ENCODE data around the gene OTUD7B.
"Not testable (repeated sequence)": the region's sequence is repeated elsewhere in the genome, so short reads cannot be mapped to it uniquely, and the experiment has no call there.

The OTUD7B gene

DNA sequence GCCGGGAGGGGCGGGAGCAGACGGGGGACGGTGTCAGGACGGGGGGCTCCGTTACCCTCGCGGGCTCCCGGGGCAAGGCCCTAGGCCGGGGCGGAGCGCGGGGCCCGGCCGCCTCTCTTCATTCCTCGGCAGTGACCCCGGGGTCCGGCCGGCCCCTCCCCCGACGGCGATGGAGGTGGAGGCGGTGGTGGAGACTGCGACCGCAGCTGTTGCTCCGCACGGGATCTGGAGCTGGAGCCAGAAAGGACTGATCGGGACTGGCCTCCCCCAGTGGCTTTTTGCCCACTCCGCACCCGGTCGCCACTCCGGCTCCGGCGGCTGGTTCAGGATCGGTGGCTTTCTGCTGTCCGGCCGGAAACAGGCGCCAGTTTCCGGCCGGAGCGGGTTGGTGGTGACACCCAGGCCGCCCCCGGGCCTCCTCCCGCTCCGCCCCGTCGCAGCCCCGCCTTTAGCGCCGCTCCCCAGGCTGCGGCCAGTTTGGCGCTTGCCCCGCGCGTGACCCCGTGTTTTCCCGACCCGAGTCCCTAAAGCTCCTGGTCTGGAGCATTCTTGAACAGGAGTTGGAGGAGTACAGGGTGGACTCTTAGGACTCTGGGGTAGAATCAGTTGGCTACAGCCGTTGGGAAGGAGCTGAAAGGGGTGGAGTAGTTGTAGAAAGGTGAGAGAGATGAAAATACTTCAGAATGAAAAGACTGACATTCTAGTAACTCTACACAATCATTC, at the start of gene OTUD7B:
TSS of gene OTUD7B (minus strand) at position 334 of the 723 bp plus-strand sequence. CDS start 33,216 bp downstream, outside the sequence.
- DNase-seq, result peak; percentile 52

DNA sequence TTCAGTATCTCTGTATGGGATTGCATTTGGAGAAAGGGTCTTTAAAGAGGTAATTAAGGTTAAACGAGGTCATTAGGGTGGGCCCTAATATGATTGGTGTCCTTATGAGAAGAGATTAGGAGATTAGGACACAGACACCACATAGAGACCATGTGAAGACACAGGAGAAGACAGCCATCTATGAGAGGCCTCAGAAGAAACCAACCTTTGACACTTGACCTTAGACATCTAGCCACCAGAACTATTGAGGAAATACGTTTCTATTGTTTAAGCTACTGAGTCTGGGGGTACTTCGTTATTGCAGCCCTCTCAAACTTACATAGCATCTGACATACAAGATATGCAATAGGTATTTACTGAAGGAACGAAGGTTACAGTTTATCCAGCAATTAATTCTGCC, 49.7 kb upstream of the OTUD7B start:
- DNase-seq, result no peak

DNA sequence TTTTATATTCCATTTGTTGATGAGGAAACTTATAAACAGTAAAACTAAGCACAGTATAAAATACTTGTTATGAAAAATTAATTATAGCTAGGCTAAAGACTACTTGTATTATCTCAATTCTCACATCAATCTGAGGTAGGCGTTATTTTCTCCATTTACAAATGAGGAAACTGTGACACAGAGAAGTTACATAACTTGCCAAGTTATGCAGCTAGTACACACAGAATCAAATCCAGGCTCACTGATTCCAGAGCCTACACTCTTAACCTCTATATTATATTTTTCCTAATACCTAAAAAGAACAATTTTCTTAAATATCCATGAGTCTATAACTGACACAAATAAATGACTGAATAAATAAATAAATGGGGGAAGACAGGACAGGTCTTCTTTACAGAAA, 45.9 kb upstream of the OTUD7B start:
- no peak for DNase-seq

DNA sequence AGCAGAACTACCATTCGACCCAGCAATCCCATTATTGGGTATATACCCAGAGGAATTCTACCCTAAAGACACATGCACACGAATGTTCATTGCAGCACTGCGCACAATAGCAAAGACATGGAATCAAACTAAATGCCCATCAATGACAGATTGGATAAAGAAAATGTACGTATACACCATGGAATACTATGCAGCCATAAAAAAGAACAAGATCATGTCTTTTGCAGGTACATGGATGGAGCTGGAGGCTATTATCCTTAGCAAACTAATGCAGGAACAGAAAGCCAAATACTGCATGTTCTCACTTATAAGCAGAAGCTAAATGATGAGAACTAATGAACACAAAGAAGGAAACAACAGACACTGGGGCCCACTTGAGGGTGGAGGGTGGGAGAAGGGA, 45.0 kb upstream of the OTUD7B start:
- not testable (repeated sequence) for DNase-seq

DNA sequence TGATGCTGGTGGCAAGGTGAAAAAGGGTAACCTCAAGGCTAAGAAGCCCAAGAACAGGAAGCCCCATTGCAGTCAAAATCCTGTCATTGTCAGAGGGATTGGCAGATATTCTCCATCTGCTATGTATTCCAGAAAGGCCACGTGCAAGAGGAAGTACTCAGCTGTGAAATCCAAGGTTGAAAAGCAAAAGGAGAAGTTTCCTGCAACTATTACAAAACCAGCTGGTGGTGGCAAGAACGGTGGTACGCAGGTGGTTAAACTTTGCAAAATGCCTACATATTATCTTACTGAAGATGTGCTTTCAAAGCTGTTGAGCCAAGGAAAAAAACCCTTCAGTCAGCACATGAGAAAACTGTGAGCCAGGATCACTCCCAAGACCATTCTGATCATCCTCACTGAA, 43.4 kb upstream of the OTUD7B start:
- DNase-seq, result no peak

DNA sequence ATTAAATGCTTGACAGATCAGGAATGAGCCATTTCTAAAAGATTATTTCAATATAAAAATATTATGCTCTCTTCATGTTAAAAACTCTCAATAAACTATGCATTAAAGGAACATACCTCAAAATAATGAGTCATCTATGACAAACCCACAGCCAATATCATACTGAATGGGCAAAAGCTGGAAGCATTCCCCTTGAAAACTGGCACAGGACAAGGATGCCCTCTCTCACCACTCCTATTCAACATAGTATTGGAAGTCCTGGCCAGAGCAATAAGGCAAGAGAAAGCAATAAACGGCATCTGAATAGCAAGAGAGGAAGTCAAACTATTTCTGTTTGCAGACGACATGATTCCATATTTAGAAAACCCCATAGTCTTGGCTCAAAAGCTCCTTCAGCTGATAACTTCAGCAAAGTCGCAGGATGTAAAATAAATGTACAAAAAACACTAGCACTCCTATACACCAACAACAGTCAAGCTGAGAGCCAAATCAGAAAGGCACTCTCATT, 41.4 kb upstream of the OTUD7B start:
- not testable (repeated sequence) for DNase-seq

DNA sequence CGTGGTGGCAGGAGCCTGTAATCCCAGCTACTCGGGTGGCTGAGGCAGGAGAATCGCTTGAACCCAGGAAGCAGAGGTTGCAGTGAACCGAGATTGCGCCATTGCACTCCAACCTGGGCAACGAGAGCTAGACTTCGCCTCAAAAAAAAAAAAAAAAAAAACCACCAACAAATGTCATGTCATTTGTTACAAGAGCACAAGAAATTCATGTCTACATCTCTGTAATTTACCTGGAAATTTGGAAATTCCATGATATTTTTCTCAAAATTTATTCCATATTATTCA, 40.5 kb upstream of the OTUD7B start:
- DNase-seq, result no peak

DNA sequence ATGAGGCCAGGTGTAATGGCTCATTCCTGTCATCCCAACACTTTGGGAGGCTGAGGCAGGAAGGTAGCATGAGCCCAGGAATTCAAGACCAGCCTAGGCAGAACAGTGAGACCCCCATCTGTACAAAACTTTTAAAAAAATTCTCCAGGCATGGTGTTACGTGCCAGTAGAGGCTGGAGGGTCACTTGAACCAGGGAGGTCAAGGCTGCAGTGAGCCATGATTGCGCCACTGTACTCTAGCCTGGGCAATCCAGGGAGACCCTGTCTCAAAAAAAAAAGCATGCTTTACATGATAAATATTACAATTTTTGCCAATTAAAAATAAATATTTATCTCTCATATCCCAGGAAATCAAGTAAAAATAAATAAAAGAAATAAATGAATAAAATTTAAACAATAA, 39.4 kb upstream of the OTUD7B start:
- no peak for DNase-seq

DNA sequence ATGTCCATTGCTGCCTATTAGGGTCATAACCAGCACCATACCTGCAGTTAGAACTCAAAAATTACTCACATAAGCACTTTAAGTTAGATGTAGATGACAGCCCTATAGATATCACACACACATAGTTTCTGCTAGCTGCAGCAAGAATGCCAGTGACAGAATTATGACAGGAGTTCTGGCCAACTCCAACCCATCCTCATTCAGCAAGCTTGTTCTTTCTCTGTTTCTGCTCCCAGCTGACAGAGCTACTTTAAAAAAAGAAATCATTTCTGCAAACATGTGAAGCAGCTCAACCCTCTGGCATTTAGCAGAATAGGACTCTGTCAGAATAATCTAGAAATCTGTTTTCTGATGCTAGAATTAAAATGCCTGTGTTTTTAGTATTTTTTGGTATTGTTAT, 23.8 kb upstream of the OTUD7B start:
- no peak for DNase-seq

DNA sequence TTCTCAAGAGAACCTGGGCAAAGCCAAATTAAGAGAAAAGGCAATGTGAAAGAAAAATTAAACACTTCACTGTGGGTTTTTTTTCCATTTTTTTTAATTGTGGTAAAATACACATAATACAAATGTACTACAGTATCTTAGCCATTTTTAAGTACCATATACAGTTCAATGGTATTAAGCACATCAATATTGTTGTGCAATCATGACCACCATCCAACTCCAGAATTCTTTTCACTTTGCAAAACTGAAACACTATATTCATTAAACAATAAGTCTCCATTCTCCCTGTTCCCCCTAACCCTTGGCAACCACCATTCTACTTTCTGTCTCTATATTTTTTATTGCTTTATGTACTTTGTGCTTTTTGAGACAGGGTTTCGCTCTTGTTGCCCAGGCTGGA, 17.8 kb upstream of the OTUD7B start:
- no peak for DNase-seq

DNA sequence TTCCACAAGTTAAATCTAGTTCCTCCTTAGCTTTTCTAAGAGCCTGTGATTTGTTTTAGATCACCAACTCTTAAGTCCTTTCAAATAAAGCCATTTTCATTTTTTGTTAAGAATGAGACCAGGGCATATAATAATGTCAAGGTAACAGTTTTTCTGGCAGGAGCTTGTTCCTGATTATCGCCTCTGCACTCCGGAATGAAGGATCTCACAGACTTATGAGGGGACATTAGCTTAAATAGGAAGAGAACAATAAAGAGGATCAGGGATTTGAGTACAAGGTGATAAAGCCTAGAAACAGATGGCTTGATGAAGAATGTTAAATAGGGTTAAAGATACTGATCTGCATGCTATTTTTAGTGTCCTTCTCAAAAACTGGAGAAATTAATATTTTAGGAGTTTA, 13.6 kb upstream of the OTUD7B start:
- DNase-seq, result no peak

DNA sequence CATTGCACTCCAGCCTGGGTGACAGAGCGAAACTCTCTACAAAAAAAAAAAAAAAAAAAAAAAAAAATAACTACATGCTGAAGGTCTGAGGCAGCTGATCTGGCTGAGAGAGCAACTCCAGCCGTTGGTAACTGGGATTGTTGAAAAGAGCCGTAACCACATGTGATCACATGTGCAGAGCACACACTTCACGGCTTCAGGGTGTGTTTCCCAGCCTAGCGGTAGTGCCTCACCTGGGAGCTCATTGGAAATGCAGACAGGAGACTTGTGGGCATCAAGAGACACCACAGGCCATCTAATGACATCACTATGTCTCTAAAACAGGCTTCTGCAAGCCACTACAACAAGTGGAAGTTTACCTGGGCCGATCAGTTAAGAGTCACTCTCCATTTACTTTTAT, 11.8 kb upstream of the OTUD7B start:
- no peak for DNase-seq

DNA sequence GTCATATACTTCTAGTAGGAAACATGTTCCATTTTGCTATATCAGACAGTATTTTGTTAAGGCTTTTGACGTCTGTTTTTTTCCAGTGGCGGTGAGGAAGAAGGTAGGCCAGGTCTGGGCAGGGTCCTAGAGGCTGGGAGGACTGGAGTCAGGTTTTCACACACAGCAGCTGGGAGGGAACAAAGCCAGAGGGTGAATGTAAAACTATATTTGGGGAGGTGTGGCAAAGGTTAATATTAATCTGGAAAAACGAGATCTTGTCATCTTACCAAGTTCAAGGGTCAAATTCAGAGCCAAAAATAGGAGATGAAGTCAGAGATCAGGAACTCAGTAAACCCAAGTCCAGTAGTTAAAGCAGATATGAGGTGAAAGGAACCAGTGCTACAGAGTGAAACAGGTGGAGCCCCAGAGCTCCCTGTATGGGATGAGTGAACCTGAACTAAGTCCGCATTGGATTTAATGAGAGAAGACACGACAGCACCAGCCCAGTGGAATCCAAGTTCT, 10.7 kb upstream of the OTUD7B start:
- DNase-seq, result no peak

DNA sequence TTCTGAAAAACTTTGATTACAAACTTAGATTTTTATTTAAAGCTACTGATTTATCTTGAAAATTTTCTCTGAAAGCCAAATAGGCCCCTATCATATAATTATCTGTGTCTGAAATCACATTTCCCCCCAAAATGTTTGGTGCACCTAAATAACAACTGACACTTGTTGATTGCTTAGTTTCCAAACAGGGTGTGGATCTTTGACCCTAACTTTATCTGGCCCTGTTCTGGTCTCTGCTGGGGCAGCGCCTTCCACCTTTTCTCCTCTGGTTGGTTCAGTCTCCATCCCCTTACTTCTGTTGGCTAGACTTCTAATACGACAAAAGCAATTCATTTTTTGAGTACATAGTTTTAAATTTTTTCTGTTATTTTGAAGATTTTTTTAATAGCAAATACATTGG, 10.2 kb upstream of the OTUD7B start:
- DNase-seq, result no peak

DNA sequence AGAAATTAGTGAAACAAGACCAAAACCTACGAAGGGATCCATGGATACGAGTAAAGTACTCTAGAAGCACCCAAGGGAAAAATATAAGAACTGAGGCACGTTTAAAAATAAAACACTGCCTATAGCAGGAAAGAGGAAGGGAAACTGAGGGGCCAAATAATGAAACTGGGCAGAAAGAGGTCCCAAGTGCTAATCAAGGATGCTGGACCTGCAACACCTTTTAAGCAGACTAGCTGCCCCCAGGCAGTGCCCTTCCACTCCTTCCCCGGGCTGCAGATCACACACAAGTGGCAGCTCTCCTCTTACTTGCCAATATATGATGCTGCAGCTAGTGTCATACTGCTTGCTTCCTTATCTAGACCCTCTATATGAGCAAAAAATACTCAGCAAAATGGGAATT, 7.6 kb upstream of the OTUD7B start:
- no peak for DNase-seq

DNA sequence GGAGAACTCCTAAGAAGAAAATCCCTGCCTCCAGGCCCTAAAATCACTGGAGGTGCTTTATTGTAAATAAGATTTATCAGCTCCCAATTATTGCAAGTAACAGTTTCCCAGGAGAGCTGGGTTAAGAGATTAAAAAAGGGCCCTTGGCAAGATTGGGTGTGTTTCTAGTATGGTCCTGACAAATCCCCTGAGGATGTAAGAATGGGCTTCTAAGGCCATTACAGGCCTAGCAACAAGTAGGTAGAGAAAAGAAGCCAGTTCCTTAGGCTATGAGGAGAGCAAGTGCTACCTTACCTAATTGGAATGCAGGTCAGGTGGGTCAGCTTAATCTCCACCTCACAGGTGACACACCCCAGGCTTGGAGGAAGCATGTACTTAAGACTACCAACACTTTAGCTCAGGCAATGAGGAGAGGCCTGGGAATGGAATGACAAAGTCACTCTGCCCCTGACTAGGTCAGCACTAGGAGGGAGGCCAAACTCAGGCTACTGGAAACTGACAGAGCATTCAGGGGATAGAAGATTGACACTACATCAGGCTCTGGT, 6.8 kb upstream of the OTUD7B start:
- DNase-seq, result no peak

DNA sequence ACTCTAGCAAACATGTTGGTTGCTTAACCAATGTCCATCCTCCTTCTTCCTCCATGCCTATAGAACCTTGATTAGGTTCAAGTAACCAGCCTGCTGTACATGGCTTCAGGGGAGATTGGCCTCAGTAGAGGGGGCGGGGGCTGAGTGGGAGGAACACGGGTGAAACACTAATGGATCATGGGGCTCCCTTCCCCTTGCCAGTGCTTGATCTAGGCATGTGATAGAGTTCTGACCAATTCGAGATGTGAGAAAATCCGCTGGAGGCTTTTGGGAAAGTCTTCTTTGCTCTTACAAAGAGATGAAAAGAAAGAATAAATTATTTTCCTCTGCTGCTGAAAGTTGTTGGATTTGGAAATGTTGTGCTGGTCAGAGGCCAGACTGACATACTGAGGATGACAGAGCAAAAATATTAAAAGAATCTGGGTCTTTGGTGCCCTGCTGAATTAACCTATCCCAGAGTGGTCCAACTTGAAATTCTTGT, 5.2 kb upstream of the OTUD7B start:
- DNase-seq, result no peak

DNA sequence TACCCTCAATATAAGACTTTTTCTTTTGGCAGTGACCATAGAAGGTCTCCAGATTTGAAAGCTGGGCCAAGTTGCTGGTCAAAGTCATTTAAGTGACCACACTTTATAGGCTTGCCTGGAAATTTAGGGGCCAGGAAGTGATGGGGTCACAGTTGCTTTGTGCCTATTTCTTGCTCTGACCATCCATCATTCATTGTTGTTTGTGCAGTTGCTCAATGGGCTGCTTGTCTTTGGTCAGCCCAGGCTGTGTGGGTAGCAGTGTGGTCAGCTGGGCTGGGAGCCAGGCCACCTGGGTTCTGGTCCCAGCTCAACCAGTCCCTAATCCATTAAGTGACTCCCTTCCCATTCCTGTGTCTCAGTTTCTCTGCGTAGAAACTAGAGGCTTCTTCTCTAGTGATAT, 2.1 kb upstream of the OTUD7B start:
- no peak for DNase-seq

DNA sequence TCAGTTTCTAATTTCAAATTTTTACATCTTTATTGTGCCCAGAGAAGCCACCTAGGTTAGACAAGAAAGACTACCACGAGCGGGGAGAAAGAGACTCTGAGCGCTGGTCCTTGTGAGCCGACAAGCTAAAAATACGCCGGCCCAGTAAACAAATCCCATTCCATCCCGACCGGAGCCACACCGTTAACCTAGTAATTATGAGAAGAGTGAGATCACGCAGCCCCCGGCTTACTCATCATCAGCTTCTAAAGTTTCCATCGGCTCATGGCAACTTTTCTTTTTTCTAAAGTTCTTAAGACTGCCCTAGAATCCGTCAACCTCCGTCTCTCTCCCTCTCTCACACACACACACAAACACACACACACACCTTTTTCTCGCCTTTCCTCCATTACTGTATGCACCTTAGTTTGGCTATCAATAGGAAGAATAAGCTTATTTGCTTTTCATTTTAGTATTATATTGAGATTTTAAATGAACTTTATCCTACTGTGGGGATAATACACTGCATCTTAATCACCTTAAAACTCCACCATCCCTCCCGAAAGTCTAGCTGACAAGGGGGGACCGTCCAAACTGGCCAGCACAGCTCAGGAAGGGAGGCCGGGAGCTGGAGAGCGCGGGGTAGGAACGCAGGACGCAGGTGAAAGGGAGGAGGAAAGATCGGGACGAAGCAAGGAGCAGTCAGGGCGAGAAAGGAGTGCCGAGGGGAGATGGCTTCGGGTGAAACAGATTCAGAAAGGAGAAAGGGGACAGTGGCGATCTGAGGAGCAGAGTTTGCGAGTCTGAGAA, 728 bp downstream of the OTUD7B start:
- no peak for DNase-seq

DNA sequence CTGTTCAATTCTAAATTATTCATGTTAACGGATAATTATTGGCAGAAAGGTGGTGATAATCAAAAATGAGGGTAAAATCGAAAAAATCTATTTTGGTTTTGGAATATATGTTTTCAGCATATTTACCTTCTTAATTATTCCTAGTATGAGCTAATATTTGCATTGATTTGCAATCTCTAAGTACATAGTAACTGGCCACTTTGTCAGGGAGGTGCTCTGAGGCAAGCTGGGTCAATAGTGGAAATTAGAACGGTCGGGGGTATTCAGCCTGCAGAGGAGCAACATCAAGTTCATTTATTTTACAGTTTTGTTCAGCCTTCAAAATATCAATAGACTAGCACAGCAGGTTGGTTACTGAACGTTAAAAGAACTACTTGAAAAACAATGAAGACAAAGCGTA, 1.8 kb downstream of the OTUD7B start:
- DNase-seq, result peak; percentile 73

DNA sequence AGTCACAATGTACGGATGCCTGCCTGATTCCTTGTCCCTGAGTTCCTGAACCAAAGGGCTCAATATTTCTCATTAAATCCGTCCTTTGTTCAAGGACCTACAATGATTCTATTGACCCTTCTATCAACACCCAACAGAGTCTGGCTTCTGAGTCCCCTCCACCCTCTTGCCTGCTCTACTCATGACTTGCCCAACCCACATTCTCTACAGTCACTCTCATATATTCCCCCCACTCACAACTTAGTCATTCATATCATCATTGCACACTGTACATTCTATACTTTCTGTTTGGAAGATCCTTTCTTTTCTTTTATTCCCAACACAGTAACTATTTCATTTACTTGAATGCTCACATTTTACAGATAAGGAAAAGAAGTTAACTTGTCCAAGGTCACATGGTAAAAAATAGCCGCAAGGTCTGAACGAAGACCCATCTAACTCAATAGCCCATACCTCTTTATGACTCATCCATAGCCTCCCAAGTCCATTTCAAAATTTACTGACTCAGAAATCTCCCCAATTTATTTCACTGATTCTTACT, 3.6 kb downstream of the OTUD7B start:
- DNase-seq, result no peak

DNA sequence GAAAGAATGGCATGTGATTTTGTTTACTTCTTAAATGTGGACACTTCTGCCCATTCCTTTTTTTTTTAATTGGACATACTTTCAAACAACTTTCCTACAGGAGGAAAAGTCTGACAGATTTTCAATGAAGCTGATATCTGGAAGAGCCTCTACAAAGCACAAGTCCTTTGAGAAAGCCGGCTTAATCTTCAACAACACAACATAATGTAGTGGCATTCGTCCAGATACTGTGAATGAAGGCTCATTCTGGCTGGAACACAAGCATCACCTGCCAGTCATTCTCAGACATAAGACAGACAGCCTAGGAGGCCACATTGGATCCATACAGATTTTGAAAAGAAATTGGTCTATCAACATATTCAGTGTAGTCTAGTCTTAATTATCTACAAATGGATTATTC, 4.9 kb downstream of the OTUD7B start:
- no peak for DNase-seq

DNA sequence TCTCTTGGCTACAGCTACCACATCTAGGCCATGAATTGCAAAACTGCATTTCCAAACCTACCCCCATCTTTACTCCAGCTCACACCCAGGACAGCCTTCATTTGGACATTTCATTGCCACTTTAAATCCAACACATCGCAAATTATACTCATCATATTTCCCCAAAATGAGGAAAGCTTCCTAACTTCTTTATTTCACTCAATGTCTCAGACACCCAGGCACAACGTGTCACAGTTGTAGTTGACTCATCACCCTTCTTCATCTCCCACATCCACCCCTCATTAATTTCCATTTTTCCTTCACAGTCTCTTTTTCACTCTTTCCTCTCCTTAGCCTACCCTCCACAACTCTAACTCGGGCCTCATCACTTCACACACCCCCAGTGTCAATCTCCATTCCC, 6.7 kb downstream of the OTUD7B start:
- DNase-seq, result no peak

DNA sequence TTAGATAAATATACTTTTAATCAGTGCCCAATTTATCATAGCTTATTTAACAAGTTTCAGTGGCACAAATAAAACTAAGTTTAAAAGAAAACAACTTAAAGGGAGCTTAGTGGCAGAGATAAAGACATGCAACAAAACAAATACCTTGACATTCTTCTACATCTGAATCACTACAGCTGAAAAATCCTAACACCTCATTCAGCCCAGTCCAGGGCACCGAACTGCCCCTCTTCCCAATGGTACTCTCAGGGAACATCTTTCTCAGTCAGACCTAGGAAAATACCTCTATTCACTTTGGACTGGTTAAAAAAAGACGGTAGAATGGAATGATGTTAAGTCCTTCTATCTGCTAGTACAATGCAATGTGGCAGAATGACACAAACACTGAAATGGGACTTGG, 8.3 kb downstream of the OTUD7B start:
- DNase-seq, result no peak

All from NCI-H2029 treated with DMSO at 0.1 percent for 48 hours (cell line).